HepG2 (cell line): ENCODE results near the gene CCDC121. TPM values are rescaled to one million over a fixed set of nuclear protein-coding genes. Genes with fewer than 3 reads are reported as not detected.

Experiments used
- ATAC-seq: fragments of 200-7000 bp; cut with Tn5 transposase; 3 replicates; pipeline ENCODE4 v1.9.1; 2020; ENCODE audit warnings: mild to moderate bottlenecking, moderate library complexity
- BruUV-seq: library from RNA; stranded (reverse); fragments of 400-500 nt; replicated peaks from 2 replicates; lab custom pipeline; 2021; lab: Mats Ljungman, UMichigan
- CTCF ChIA-PET: fragments of 300-600 bp; formaldehyde crosslinking; extraction: SDS; loops from one replicate; lab custom pipeline; 2021; ENCODE audit warnings: low total read pairs, inconsistent platforms, low intra/inter-chr PET ratio; lab: Yijun Ruan, JAX
- POLR2A ChIA-PET: fragments of 350-600 bp; sonication (Branson Sonifier 250); formaldehyde crosslinking; loops from one replicate; lab custom pipeline; 2020; ENCODE audit warnings: antibody characterized with exemption, inconsistent platforms; lab: Yijun Ruan, JAX
- DNase-seq: peaks from one replicate; pipeline ENCODE4 v3.0.0-alpha.2; 2015; ENCODE audit warnings: low spot score
- FAIRE-seq: peaks from 3 replicates; lab custom pipeline; 2011; peaks lifted over from hg19 to GRCh38; lab: Jason Lieb, UNC
- H2AFZ ChIP-seq: one replicate; pipeline ENCODE4 v1.6.1; 2011; ENCODE audit warnings: low read length, inconsistent platforms
- H3K27ac ChIP-seq: fragments of 300-600 bp; 3 replicates; pipeline ENCODE4 v1.8.0; 2011; ENCODE audit warnings: mixed run types, mild to moderate bottlenecking, mixed read lengths, low read length, inconsistent platforms; ENCODE audit not compliant: insufficient read depth; ENCODE audit errors: extremely low read length
- H3K27me3 ChIP-seq, 2 experiments: fragments of 200-600 bp in 1 of 2; 2 replicates in 1 of 2; 3 replicates in 1 of 2; pipeline versions ENCODE4 v1.6.0 to v1.8.0; 2011; ENCODE audit warnings: low read length in 2 of 2, mild to moderate bottlenecking in 2 of 2, moderate library complexity in 2 of 2, inconsistent platforms in 1 of 2; ENCODE audit not compliant: insufficient read depth in 2 of 2, control insufficient read depth in 1 of 2
- H3K36me3 ChIP-seq, 2 experiments: fragments of 200-600 bp in 1 of 2; replicated peaks in 1 of 2; 2 replicates in 1 of 2; 3 replicates in 1 of 2; pipeline versions ENCODE4 v1.5.1 to v1.8.0; 2011; ENCODE audit warnings: low read length in 2 of 2, inconsistent platforms in 1 of 2; ENCODE audit not compliant: insufficient read depth in 2 of 2, control insufficient read depth in 1 of 2
- H3K4me1 ChIP-seq: 2 replicates; pipeline ENCODE4 v1.5.1; 2012; ENCODE audit warnings: low read length, inconsistent platforms; ENCODE audit not compliant: insufficient read depth
- H3K4me2 ChIP-seq: 2 replicates; pipeline ENCODE4 v1.6.0; 2011; ENCODE audit warnings: low read depth, low read length, inconsistent platforms
- H3K4me3 ChIP-seq, 3 experiments: fragments of 200-600 bp in 1 of 3; sonication (generic), shearing (Covaris generic) in 1 of 3; replicated peaks in 1 of 3; 2 replicates each; pipeline ENCODE4 v1.5.1; 2011 to 2016; ENCODE audit warnings: low read length in 3 of 3, inconsistent platforms in 2 of 3, low read depth in 2 of 3, mild to moderate bottlenecking in 2 of 3, control low read depth in 1 of 3, mixed read lengths in 1 of 3; ENCODE audit not compliant: insufficient read depth in 1 of 3
- H3K79me2 ChIP-seq: one replicate; pipeline ENCODE4 v1.6.1; 2011; ENCODE audit warnings: low read length, inconsistent platforms; ENCODE audit not compliant: insufficient read depth
- H3K9ac ChIP-seq: 2 replicates; pipeline ENCODE4 v1.6.0; 2011; ENCODE audit warnings: mild to moderate bottlenecking, low read depth, low read length, inconsistent platforms; ENCODE audit not compliant: insufficient read depth
- H3K9me3 ChIP-seq: 2 replicates; pipeline ENCODE4 v1.5.1; 2012; ENCODE audit warnings: mild to moderate bottlenecking, low read length
- H4K20me1 ChIP-seq: 2 replicates; pipeline ENCODE4 v1.6.0; 2011; ENCODE audit warnings: inconsistent platforms, mild to moderate bottlenecking, low read length, moderate library complexity; ENCODE audit not compliant: insufficient read depth
- AHDC1 ChIP-seq: sonication (generic); formaldehyde crosslinking; IDR thresholded peaks from 2 replicates; pipeline ENCODE4 v1.5.1; 2020; ENCODE audit warnings: mild to moderate bottlenecking, missing genetic modification reagents, borderline replicate concordance
- ASH2L ChIP-seq: fragments of 300-600, 200-600 bp; sonication (generic); IDR thresholded peaks from 2 replicates; pipeline ENCODE4 v1.7.0; 2017; ENCODE audit warnings: low read depth, mild to moderate bottlenecking, moderate library complexity, mixed read lengths, low read length; ENCODE audit not compliant: insufficient read length
- BRF2 ChIP-seq: sonication (generic); formaldehyde crosslinking; IDR thresholded peaks from 2 replicates; pipeline ENCODE4 v1.8.1; 2022; ENCODE audit warnings: mild to moderate bottlenecking, missing genetic modification reagents
- CHD4 ChIP-seq: fragments of 200-600 bp; sonication (generic); IDR thresholded peaks from 2 replicates; pipeline ENCODE4 v1.7.0; 2017; ENCODE audit warnings: mild to moderate bottlenecking, low read length, borderline replicate concordance
- HDAC6 ChIP-seq: fragments of 200-600 bp; sonication (generic); IDR thresholded peaks from 2 replicates; pipeline ENCODE4 v1.7.0; 2017; ENCODE audit warnings: mild to moderate bottlenecking, antibody characterized with exemption, low read length, low read depth
- RFX1 ChIP-seq: fragments of 450-650 bp; IDR thresholded peaks from 2 replicates; pipeline ENCODE4 v1.6.1; 2017
- SAP130 ChIP-seq: IDR thresholded peaks from 2 replicates; pipeline ENCODE4 v1.6.1; 2016; ENCODE audit warnings: low read depth
- ZBTB21 ChIP-seq: sonication (generic); formaldehyde crosslinking; IDR thresholded peaks from 2 replicates; pipeline ENCODE4 v1.4.0; 2020; ENCODE audit warnings: missing genetic modification reagents
- ZNF652 ChIP-seq: IDR thresholded peaks from 2 replicates; pipeline ENCODE4 v1.6.1; 2016; ENCODE audit warnings: low read depth, borderline replicate concordance
- WGBS: methylation state at CpG from one replicate; pipeline ENCODE4 v1.1.6; 2017; ENCODE audit warnings: low lambda C conversion rate; 5-methylcytosine and 5-hydroxymethylcytosine counted together
- in situ Hi-C: cut with HindIII; loops from 2 replicates; pipeline ENCODE4 v1.10.0; 2017; ENCODE audit warnings: low pct_unique_long_range_greater_than_20kb; ENCODE audit not compliant: extremely low pct_ligation_motif_present
- intact Hi-C: fragments of 100-400 bp; cut with micrococcal nuclease; formaldehyde crosslinking; loops from one replicate; pipeline ENCODE4 v1.10.0; 2022; ENCODE audit not compliant: unreplicated experiment
- polyA plus RNA-seq, 8 experiments: library from polyadenylated mRNA; depleted of rRNA in 3 of 8; stranded (reverse) in 7 of 8; unstranded in 1 of 8; fragments of >200 nt; fragmentation: Illumina TruSeq in 4 of 8; extraction: Trizol in 4 of 8; gene quantifications; 2 replicates each; pipeline versions ENCODE4 v1.2.1 to v1.2.3, GENCODE V29; 2011 to 2016; ENCODE audit warnings: low read depth in 4 of 8, missing spikeins in 1 of 8, mixed read lengths in 1 of 8; ENCODE audit not compliant: insufficient read depth in 1 of 8
- total RNA-seq, 5 experiments: library from RNA; depleted of rRNA; stranded (reverse); fragments of >200 nt; fragmentation: Illumina TruSeq; extraction: Trizol; gene quantifications; 2 replicates each; pipeline ENCODE4 v1.2.3, GENCODE V29; 2016; ENCODE audit warnings: low read depth in 1 of 5

The CCDC121 gene
- total and polyA plus RNA-seq, 2 of the 13 experiments (the other 11 are each of a cell fraction or from before 2014, with no cell fraction given): 1.9 to 3.0 TPM

- no TSS peak for BruUV-seq
- FAIRE-seq (no peak), DNase-seq (no peak), ATAC-seq (no peak)
- WGBS: 49% methylated on average over 3 of the region's 3 CpGs
- TF ChIP-seq SAP130 (CRISPR knock-in tag): 0 out of 2 replicates have a peak, but pooled peaks have one; percentile 8
- peak; percentile 22 for TF ChIP-seq ASH2L
- TF ChIP-seq ZNF652: peak; percentile 46; the same call in 1 of the 2 replicates
- TF ChIP-seq CHD4: no peak
- in situ Hi-C loops (no loop called here), intact Hi-C loops (loop anchor here (5.0 kb wide), 1 partner anchor 87 kb away; the partner anchor contains the start of genes FNDC4 and GCKR)
- peaks cover 54% of the 10 kb centered on the region for H3K4me1 ChIP-seq
- no peaks in the 10 kb centered on the region; a peak in 1 of 5 replicates for H3K27me3 ChIP-seq
- ChIA-PET POLR2A (interaction anchor here (2.3 kb wide), 1 partner anchor 44 kb away, joined by 25 read pairs; the partner anchor contains the start of genes CCDC121 and GPN1), CTCF (no interaction called here)
- H3K9ac ChIP-seq: peak overlapping the region; percentile 88
- peaks cover 34% of the 10 kb centered on the region for H4K20me1 ChIP-seq
- H3K4me3 ChIP-seq: peak overlapping the region; percentile 69 to 97 (median 87); a peak in 5 of 6 replicates
- H3K4me2 ChIP-seq: peak overlapping the region; percentile 94
- H2AFZ ChIP-seq: no peak overlapping the region
- H3K79me2 ChIP-seq: peaks cover 67% of the 10 kb centered on the region
- H3K9me3 ChIP-seq: no peaks in the 10 kb centered on the region
- no peak overlapping the region for H3K27ac ChIP-seq
- H3K36me3 ChIP-seq: no peaks in the 10 kb centered on the region; a peak in 1 of 5 replicates
These were observed 44.2 kb downstream of the CCDC121 start for GRCh38 chr2:27584597-27584996.

- Histone ChIP-seq H4K20me1 (peaks cover 24% of the 10 kb centered on the region), H3K27ac (peak overlapping the region; percentile 57), H3K27me3 (no peaks in the 10 kb centered on the region; a peak in 1 of 5 replicates), H2AFZ (peak overlapping the region; percentile 79), H3K4me2 (peak overlapping the region; percentile 94), H3K4me1 (peaks cover 50% of the 10 kb centered on the region), H3K4me3 (peak overlapping the region; percentile 69 to 97 (median 87)), H3K79me2 (peaks cover 55% of the 10 kb centered on the region), H3K9ac (peak overlapping the region; percentile 88), H3K36me3 (no peaks in the 10 kb centered on the region; a peak in 1 of 5 replicates), H3K9me3 (no peaks in the 10 kb centered on the region)
- DNase-seq (no peak), FAIRE-seq (no peak), ATAC-seq (peak; percentile 9)
- BruUV-seq: TSS peak; percentile 75
- CTCF ChIA-PET: interaction anchor here (1.1 kb wide), 1 partner anchor 213 kb away, joined by 3 read pairs; the partner anchor contains the start of genes EIF2B4 and SNX17
- in situ Hi-C loops: no loop called here
- POLR2A ChIA-PET: interaction anchor here (0.6 to 2.3 kb wide), 19 partner anchors 8 to 229 kb away, joined by 3 to 25 read pairs (median 4); partner anchors contain the start of genes CCDC121, FNDC4, GPN1 and GTF3C2
- WGBS: under 1% methylated on average over 12 of the region's 12 CpGs
- intact Hi-C loops: loop anchor here (5.0 kb wide), 1 partner anchor 86 kb away; the partner anchor contains the start of genes FNDC4 and GCKR
- TF ChIP-seq ZBTB21 (no peak), BRF2 (CRISPR knock-in tag) (no peak), RFX1 (no peak), AHDC1 (CRISPR knock-in tag) (no peak), HDAC6 (no peak)
These were observed 45.4 kb downstream of the CCDC121 start for GRCh38 chr2:27583390-27583915.
